ENCODE measurements around the gene KLF2. TPM values are rescaled to one million over a fixed set of nuclear protein-coding genes. Genes with fewer than 3 reads are reported as not detected.

The KLF2 gene
- total RNA-seq, 2 donors from 2014 or later = 13.2 to 42.2 TPM

DNA sequence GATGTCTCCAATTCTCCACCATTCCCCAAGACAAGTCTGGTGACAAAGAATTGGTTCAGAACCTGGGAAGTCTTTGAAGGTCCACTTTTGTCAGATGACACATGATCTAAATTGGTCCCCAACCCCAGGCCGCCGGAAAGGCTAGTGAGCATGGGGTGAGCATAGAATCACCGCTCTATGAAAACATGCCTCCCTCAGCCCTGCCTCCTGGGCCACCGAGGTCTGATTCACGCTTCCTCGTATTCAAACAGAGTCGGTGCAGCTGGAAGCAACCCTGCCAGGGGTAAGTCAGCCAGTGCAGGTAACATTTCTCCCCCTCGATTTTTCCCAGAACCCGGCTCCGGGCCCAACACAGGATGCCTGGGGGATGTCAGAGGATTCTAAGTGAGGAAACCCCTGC, 33.9 kb upstream of the KLF2 start:
- no peaks in the 10 kb centered on the region for H3K27me3 ChIP-seq
- intact Hi-C loops (cut with DNase I) = no loop called here

DNA sequence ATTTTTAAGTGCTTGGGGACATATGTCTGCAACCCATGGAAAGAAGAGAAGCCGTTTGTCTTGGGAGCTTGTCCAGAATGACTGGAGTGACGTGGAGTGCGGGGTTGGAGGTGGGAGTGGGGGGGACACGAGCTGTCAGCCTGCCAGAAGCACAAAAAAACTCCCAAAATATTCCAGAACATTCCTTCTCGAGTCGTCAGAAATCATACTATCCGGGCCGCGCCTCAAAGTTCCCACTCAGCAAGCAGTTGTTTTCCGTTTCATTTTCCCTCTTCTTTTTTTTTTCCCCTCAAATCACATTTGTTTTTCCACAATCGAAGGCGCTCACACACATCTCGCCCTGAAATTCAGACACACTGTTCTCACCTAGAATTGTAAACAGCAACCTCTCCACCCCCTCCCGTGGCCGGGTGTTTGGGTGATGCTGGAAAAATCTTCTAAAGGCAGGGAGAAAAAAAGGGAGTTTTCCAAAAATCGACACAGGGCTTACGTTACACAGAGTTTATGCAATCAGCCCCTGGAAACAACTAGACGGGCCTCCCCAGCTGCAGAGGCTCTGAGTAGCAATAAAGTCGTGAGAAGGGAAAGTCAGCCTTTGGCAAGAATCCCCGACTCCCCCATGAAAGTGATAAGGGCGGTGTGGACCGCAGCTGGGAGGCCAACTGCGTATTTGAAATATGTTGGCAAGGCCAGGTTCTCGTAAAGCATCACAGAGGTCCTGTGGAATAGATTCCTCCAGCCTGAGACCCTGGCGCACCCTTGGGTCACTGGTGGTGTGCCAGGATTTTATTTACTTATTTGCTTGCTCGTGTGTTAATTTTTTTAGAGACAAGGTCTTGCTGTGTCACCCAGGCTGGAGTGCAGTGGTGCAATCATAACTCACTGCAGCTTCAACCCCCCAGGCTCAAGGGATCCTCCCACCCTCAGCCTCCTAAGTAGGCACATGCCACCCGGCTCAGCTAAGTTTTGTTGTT, 31.2 kb upstream of the KLF2 start:
- Histone ChIP-seq H3K9me3 (no peaks in the 10 kb centered on the region), H3K27ac (peak overlapping the region; percentile 25 to 79 (median 72)), H3K27me3 (no peaks in the 10 kb centered on the region), H3K4me1 (peaks cover 18% of the 10 kb centered on the region), H3K4me3 (no peak overlapping the region), H3K36me3 (replicated peaks in 1 of 2; ENCODE audit: insufficient read depth in 1 of 2, low read depth in 2 of 2) (no peaks in the 10 kb centered on the region)
- ATAC-seq = peak; percentile 80
- peak; percentile 47 to 75 (median 68) for DNase-seq
- intact Hi-C loops (cut with DNase I) = no loop called here
- peak in 1 of 3 donors; percentile 24 for TF ChIP-seq POLR2A (IDR thresholded peaks at IDR 0.05)
- TF ChIP-seq, protein P1, sequence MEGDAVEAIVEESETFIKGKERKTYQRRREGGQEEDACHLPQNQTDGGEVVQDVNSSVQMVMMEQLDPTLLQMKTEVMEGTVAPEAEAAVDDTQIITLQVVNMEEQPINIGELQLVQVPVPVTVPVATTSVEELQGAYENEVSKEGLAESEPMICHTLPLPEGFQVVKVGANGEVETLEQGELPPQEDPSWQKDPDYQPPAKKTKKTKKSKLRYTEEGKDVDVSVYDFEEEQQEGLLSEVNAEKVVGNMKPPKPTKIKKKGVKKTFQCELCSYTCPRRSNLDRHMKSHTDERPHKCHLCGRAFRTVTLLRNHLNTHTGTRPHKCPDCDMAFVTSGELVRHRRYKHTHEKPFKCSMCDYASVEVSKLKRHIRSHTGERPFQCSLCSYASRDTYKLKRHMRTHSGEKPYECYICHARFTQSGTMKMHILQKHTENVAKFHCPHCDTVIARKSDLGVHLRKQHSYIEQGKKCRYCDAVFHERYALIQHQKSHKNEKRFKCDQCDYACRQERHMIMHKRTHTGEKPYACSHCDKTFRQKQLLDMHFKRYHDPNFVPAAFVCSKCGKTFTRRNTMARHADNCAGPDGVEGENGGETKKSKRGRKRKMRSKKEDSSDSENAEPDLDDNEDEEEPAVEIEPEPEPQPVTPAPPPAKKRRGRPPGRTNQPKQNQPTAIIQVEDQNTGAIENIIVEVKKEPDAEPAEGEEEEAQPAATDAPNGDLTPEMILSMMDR (IDR thresholded peaks at IDR 0.05) = no peak
- WGBS, 2 donors = 6 to 19% methylated on average over 27 of the region's 27 CpGs

More for the DNA sequence above, 33.9 kb upstream of the KLF2 start:
- H3K36me3 ChIP-seq (replicated peaks in 1 of 2; ENCODE audit: insufficient read depth in 1 of 2, low read depth in 2 of 2) = no peaks in the 10 kb centered on the region
- peaks cover 29% of the 10 kb centered on the region for H3K4me1 ChIP-seq
- DNase-seq (no peak), ATAC-seq (no peak)
- TF ChIP-seq, protein P1 (IDR thresholded peaks at IDR 0.05) = no peak
- no peak for TF ChIP-seq POLR2A (IDR thresholded peaks at IDR 0.05)
- H3K27ac ChIP-seq = no peak overlapping the region
- 77 to 82% methylated on average over 5 to 10 of the region's 10 CpGs for whole genome bisulfite sequencing, 2 donors
- H3K4me3 ChIP-seq = no peak overlapping the region
- no peaks in the 10 kb centered on the region for H3K9me3 ChIP-seq

DNA sequence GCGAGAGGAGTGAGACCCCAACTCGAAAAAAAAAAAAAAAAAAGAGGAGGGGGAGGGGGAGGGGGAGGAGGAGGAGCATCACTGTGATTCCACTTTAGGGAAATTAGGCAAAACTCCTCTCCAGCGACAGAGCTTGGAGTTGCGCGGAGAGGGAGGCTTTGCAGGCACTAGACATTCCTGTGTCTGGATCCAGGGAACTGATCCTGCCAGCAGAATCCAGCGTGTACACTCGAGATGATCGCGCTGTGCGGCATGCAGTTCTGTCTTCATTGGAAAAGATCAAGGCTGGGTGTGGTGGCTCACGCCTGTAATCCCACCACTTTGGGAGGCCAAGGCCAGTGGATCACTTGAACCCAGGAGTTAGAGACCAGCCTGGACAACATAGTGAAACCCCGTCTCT, 29.6 kb upstream of the KLF2 start:
- no peak overlapping the region for H3K4me3 ChIP-seq
- H3K36me3 ChIP-seq (replicated peaks in 1 of 2; ENCODE audit: insufficient read depth in 1 of 2, low read depth in 2 of 2) = no peaks in the 10 kb centered on the region
- TF ChIP-seq, protein P1 (IDR thresholded peaks at IDR 0.05) = no peak
- TF ChIP-seq POLR2A (IDR thresholded peaks at IDR 0.05) = no peak
- intact Hi-C loops (cut with DNase I) = no loop called here
- no peak for ATAC-seq
- H3K27me3 ChIP-seq = no peaks in the 10 kb centered on the region
- WGBS, 2 donors = 64 to 72% methylated on average over 12 of the region's 12 CpGs
- H3K4me1 ChIP-seq = peaks cover 18% of the 10 kb centered on the region
- no peaks in the 10 kb centered on the region for H3K9me3 ChIP-seq
- DNase-seq = peak in 1 of 4 donors; percentile 25
- H3K27ac ChIP-seq = no peak overlapping the region

DNA sequence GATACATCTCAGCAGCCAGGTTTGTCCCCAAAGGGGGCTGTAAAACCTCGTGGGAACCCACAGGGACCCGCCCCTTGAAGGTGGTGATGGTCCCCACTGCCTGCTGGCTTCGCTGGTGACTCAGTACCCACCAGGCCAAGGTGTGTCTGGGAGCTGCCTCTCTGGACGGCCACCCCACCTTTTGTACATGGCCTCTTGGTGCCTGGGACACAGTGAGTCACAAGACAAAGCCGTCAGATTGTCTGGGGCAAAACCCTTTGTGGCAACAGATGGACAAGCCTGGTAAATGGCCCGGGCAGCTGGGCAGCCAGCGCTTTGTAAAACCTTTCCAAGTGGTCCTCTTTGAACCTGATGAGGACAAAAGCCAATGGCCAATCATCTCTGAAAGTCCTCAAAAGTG, 27.9 kb upstream of the KLF2 start:
- 60 to 65% methylated on average over 3 to 7 of the region's 7 CpGs for WGBS, 2 donors
- H3K27ac ChIP-seq = no peak overlapping the region
- H3K4me1 ChIP-seq = peaks cover 18% of the 10 kb centered on the region
- H3K9me3 ChIP-seq = no peaks in the 10 kb centered on the region
- no peak for TF ChIP-seq POLR2A (IDR thresholded peaks at IDR 0.05)
- TF ChIP-seq, protein P1 (IDR thresholded peaks at IDR 0.05) = no peak
- H3K27me3 ChIP-seq = no peaks in the 10 kb centered on the region
- DNase-seq (no peak), ATAC-seq (no peak)
- no peaks in the 10 kb centered on the region for H3K36me3 ChIP-seq (replicated peaks in 1 of 2; ENCODE audit: insufficient read depth in 1 of 2, low read depth in 2 of 2)
- no peak overlapping the region for H3K4me3 ChIP-seq
- intact Hi-C loops (cut with DNase I) = no loop called here

Measured in body of pancreas (tissue), 4 donors.